Measurements from ENCODE around the gene CDKL1. TPM values are rescaled to one million over a fixed set of nuclear protein-coding genes. Genes with fewer than 3 reads are reported as not detected.

CDKL1 gene
- total RNA-seq, 1 experiment from 2014 or later = 67.8 TPM

Small RNA genes lying within 50 kb of the gene (small RNA-seq; reads per million reads assigned to genes)
- not detected for gene MIR4504

Other genes with a start within 250 kb of the CDKL1 start
- 7.1 and 7.8 TPM in 2 replicates for gene SOS2, start 165.3 kb downstream of the CDKL1 start, total RNA-seq (2014; rRNA removed; shearing (Covaris generic))
- 6.2 and 11.6 TPM in 2 replicates for gene L2HGDH, start 84.7 kb downstream of the CDKL1 start, total RNA-seq (2014; rRNA removed; shearing (Covaris generic))
- 8.9 and 10.8 TPM in 2 replicates for gene DMAC2L, start 84.6 kb downstream of the CDKL1 start, total RNA-seq (2014; rRNA removed; shearing (Covaris generic))
- gene MAP4K5, start 135.7 kb upstream of the CDKL1 start, total RNA-seq (2014; rRNA removed; shearing (Covaris generic)) = 38.1 and 47.9 TPM in 2 replicates
- gene ATL1, start 163.3 kb upstream of the CDKL1 start, total RNA-seq (2014; rRNA removed; shearing (Covaris generic)) = 0.48 and 0.70 TPM in 2 replicates